Gastroesophageal sphincter (tissue), 4 donors: ENCODE results near the gene DLG4. TPM values are rescaled to one million over a fixed set of nuclear protein-coding genes. Genes with fewer than 3 reads are reported as not detected.
A peak's percentile ranks its signal among the peaks of the same experiment; 100 is the strongest.

ENCODE experiments used
- ATAC-seq: fragments of 150-250 bp; one replicate; pipeline ENCODE4 v1.9.1; 2016; ENCODE audit warnings: mild to moderate bottlenecking, moderate library complexity
- H3K27ac ChIP-seq, 4 donors: fragments of 200-600 bp; sonication (generic) in 3 of 4; 1 replicate in 3 of 4; 2 replicates in 1 of 4; pipeline ENCODE4 v1.5.1; 2016 to 2019
- H3K27me3 ChIP-seq: fragments of 200-600 bp; sonication (generic); one replicate; pipeline ENCODE4 v1.5.1; 2019
- H3K36me3 ChIP-seq, 2 donors: fragments of 200-600 bp; sonication (generic); one replicate each; pipeline ENCODE4 v1.5.1; 2019; ENCODE audit warnings: control low read depth in 1 of 2
- H3K4me1 ChIP-seq, 3 donors: fragments of 200-600 bp; sonication (generic); 1 replicate in 2 of 3; 2 replicates in 1 of 3; pipeline ENCODE4 v1.5.1; 2016 to 2019; ENCODE audit warnings: control low read depth in 2 of 3
- H3K4me3 ChIP-seq, 2 donors: fragments of 200-600 bp; sonication (generic); one replicate each; pipeline ENCODE4 v1.5.1; 2019; ENCODE audit warnings: mild to moderate bottlenecking in 1 of 2, moderate library complexity in 1 of 2
- H3K9me3 ChIP-seq, 3 donors: fragments of 200-600 bp; sonication (generic); one replicate each; pipeline ENCODE4 v1.5.1; 2017 to 2019; ENCODE audit warnings: control low read depth in 2 of 3
- CTCF ChIP-seq, 4 experiments: fragments of 200-600 bp in 2 of 4; fragments of 450-650 bp in 2 of 4; sonication (generic) in 1 of 4; IDR thresholded peaks; one replicate each; pipeline ENCODE4 v1.5.1; 2017 to 2019; ENCODE audit warnings: antibody characterized with exemption in 4 of 4, mild to moderate bottlenecking in 2 of 4, moderate library complexity in 2 of 4
- EP300 ChIP-seq: sonication (generic); formaldehyde crosslinking; IDR thresholded peaks from one replicate; pipeline ENCODE4 v1.6.1; 2017; ENCODE audit warnings: antibody characterized with exemption, mild to moderate bottlenecking
- POLR2A ChIP-seq, 2 donors: fragments of 450-650 bp; IDR thresholded peaks; one replicate each; pipeline ENCODE4 v1.6.1; 2017; ENCODE audit warnings: antibody characterized with exemption in 2 of 2, mild to moderate bottlenecking in 2 of 2, moderate library complexity in 1 of 2
- POLR2AphosphoS5 ChIP-seq: sonication (generic); formaldehyde crosslinking; IDR thresholded peaks from one replicate; pipeline ENCODE4 v1.6.1; 2017; ENCODE audit warnings: antibody characterized with exemption
- WGBS, 2 donors: methylation state at CpG; one replicate each; pipeline ENCODE4 v1.1.5; 2018; ENCODE audit warnings: low coverage in 1 of 2; 5-methylcytosine and 5-hydroxymethylcytosine counted together
- total RNA-seq, 4 donors: library from RNA; depleted of rRNA; stranded (reverse); fragments of >200 nt; gene quantifications; one replicate each; pipeline ENCODE4 v1.1.0, GENCODE V29; 2016

Gene DLG4
- total RNA-seq, 4 donors from 2014 or later = 14.1 to 21.7 (median 16.5) TPM

GRCh38 chr17:7208027-7208571 is 11.5 kb downstream of the DLG4 start:
- Histone ChIP-seq H3K4me1 (peaks cover 0 to 62% (median 3%) of the 10 kb centered on the region in 3 donors), H3K4me3 (no peak overlapping the region), H3K9me3 (no peaks in the 10 kb centered on the region), H3K36me3 (peaks cover 0 to 10% of the 10 kb centered on the region in 2 donors), H3K27ac (peak overlapping the region in 1 of 4 donors; percentile 18), H3K27me3 (no peaks in the 10 kb centered on the region)
- no peak for TF ChIP-seq POLR2AphosphoS5
- no peak for TF ChIP-seq POLR2A (IDR thresholded peaks at IDR 0.05)
- no peak for TF ChIP-seq EP300
- no peak for TF ChIP-seq CTCF (IDR thresholded peaks at IDR 0.05)
- WGBS, 2 donors = 44% methylated on average over 5 of the region's 21 CpGs; no CpG with 5 or more reads in 1 of the 2 donors
- no peak for ATAC-seq

GRCh38 chr17:7207120-7208001 is 12.3 kb downstream of the DLG4 start:
- no peak for ATAC-seq
- Histone ChIP-seq H3K27me3 (no peaks in the 10 kb centered on the region), H3K9me3 (no peaks in the 10 kb centered on the region), H3K36me3 (peaks cover 0 to 17% of the 10 kb centered on the region in 2 donors), H3K27ac (peak overlapping the region in 1 of 4 donors; percentile 24), H3K4me3 (no peak overlapping the region), H3K4me1 (peaks cover 0 to 61% (median 3%) of the 10 kb centered on the region in 3 donors)
- no peak for TF ChIP-seq POLR2A (IDR thresholded peaks at IDR 0.05)
- TF ChIP-seq EP300 = no peak
- TF ChIP-seq POLR2AphosphoS5 = no peak
- no peak for TF ChIP-seq CTCF (IDR thresholded peaks at IDR 0.05)
- 42 to 54% methylated on average over 2 to 14 of the region's 24 CpGs for WGBS, 2 donors

- TF ChIP-seq CTCF (IDR thresholded peaks at IDR 0.05) (no peak), EP300 (no peak), POLR2AphosphoS5 (no peak), POLR2A (IDR thresholded peaks at IDR 0.05) (no peak)
- Histone ChIP-seq H3K4me3 (peak overlapping the region; percentile 57 to 59), H3K27ac (peak overlapping the region; percentile 30 to 84 (median 72)), H3K4me1 (peaks cover 0 to 49% (median 3%) of the 10 kb centered on the region in 3 donors), H3K36me3 (peaks cover 0 to 34% of the 10 kb centered on the region in 2 donors), H3K27me3 (no peaks in the 10 kb centered on the region), H3K9me3 (no peaks in the 10 kb centered on the region)
- 33 to 48% methylated on average over 3 to 15 of the region's 15 CpGs for WGBS, 2 donors
- ATAC-seq = no peak
Observed at GRCh38 chr17:7205561-7205960, 14.1 kb downstream of the DLG4 start.

- H3K9me3 ChIP-seq = no peaks in the 10 kb centered on the region
- H3K36me3 ChIP-seq = peaks cover 0 to 40% of the 10 kb centered on the region in 2 donors
- peak overlapping the region; percentile 30 to 84 (median 72) for H3K27ac ChIP-seq
- WGBS, 2 donors = 0% methylated on average over 2 to 20 of the region's 34 CpGs
- no peaks in the 10 kb centered on the region for H3K27me3 ChIP-seq
- TF ChIP-seq POLR2A (IDR thresholded peaks at IDR 0.05) (peak in 1 of 2 donors; percentile 9), POLR2AphosphoS5 (peak; percentile 27), EP300 (no peak)
- peaks cover 0 to 49% (median 3%) of the 10 kb centered on the region in 3 donors for H3K4me1 ChIP-seq
- peak overlapping the region; percentile 57 to 59 for H3K4me3 ChIP-seq
- peak; percentile 95 for ATAC-seq
Observed at GRCh38 chr17:7204828-7205461, 14.7 kb downstream of the DLG4 start.

- H3K9me3 ChIP-seq = no peaks in the 10 kb centered on the region
- no peaks in the 10 kb centered on the region for H3K27me3 ChIP-seq
- no peak for ATAC-seq
- H3K4me1 ChIP-seq = peaks cover 0 to 49% (median 3%) of the 10 kb centered on the region in 3 donors
- H3K4me3 ChIP-seq = peak overlapping the region; percentile 57 to 59
- WGBS, 2 donors = 10 to 36% methylated on average over 2 to 6 of the region's 15 CpGs
- TF ChIP-seq POLR2AphosphoS5 (no peak), EP300 (no peak), POLR2A (IDR thresholded peaks at IDR 0.05) (no peak)
- peak overlapping the region in 3 of 4 donors; percentile 71 to 84 (median 72) for H3K27ac ChIP-seq
- H3K36me3 ChIP-seq = peaks cover 0 to 41% of the 10 kb centered on the region in 2 donors
Observed at GRCh38 chr17:7204336-7204735, 15.3 kb downstream of the DLG4 start.
